ENCODE data around the gene MAP2K3.
A peak's percentile ranks its signal among the peaks of the same experiment; 100 is the strongest.
"Not testable (repeated sequence)": the region's sequence is repeated elsewhere in the genome, so short reads cannot be mapped to it uniquely, and the experiment has no call there.

MAP2K3 gene

DNA sequence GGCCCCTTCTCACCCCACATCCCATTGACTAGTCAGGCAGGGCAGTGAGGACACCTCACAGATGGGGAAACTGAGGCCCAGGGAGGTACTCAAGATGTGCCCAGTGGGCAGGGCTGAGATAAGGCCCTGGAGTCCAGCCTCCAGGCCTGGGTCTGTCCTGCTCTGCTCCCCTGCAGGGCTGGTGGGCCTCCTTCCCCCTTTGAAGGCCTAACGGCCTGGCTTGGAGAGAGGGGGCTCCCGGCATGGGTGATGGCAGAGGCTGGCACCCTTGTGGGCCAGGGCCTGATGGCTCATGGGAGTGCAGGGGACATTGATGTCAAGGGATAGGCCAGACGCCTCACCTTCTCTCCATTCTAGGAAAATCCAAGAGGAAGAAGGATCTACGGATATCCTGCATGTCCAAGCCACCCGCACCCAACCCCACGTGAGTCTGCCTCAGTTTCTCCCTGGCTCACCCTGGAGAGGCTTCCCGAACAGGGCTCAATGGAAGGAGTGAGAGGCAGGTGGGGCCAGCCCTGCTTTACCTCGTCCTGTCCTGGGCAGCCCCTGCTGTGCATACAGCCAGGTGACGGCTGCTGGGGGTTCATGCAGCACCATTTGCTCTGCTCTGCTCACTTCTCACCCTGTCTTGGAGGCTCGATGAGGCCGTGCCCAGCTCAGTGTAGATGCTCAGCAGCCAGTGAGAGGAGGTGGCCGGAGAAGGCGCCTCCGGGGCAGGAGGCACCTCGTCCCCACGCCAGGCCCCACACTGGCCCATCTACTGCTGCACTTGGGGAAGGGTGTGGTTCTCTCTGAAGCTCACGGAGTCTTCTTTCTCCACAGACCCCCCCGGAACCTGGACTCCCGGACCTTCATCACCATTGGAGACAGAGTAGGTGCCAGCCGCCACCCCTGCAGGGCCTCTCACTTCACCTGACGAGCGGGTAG, 13.8 kb downstream of the MAP2K3 start:
- no peak for DNase-seq

DNA sequence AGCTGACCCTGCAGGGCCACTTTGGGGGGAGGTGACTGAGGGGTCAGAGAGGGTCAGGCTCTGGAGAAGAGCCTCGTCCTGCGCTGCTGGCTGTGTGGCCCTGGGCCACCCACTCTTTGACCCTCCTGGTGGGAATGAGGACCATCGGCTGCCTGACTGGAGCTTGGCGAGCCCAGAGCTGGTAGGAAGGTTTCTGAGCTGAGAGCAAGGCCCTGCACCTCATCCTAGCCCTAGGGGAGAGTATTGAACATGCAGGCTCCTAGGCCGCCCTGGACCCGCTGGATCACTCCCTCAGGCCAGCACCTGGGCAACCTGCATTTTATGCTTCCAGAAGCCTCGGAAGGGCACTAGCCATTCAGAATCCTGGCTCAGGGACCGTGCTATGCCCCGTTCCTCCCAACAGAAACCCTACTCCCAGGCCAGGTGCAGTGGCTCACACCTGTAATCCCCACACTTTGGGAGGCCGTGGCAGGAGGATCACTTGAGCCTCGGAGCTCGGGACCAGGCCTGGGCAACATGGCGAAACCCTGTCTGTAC, 14.5 kb downstream of the MAP2K3 start:
- no peak for DNase-seq

DNA sequence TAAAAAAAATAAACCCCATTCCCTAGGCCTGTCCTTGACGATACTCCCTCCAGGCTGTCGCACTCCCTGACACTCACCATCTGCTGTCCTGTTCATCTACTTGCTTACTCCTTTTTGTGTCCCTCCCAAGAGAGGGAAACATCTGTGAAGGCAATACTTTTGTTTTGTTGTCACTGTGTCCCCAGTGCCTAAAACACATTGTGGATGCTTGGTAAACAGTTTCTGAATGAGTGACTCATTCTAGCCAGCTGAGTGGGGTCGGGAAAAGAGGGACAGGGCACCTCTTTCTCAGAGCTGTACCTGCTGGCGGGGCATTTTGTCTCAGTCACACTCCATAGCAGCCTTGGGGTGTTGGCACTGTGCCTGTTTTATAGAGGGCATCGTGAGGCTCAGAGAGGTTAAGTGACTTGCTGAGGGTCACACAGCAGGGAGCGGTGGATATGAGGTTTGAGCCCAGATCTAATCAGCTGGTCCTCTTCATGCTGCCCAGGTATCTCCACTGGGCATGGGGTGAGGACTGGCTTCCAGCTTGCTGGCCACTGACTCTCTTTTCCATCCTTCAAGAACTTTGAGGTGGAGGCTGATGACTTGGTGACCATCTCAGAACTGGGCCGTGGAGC, 15.6 kb downstream of the MAP2K3 start:
- no peak for DNase-seq

DNA sequence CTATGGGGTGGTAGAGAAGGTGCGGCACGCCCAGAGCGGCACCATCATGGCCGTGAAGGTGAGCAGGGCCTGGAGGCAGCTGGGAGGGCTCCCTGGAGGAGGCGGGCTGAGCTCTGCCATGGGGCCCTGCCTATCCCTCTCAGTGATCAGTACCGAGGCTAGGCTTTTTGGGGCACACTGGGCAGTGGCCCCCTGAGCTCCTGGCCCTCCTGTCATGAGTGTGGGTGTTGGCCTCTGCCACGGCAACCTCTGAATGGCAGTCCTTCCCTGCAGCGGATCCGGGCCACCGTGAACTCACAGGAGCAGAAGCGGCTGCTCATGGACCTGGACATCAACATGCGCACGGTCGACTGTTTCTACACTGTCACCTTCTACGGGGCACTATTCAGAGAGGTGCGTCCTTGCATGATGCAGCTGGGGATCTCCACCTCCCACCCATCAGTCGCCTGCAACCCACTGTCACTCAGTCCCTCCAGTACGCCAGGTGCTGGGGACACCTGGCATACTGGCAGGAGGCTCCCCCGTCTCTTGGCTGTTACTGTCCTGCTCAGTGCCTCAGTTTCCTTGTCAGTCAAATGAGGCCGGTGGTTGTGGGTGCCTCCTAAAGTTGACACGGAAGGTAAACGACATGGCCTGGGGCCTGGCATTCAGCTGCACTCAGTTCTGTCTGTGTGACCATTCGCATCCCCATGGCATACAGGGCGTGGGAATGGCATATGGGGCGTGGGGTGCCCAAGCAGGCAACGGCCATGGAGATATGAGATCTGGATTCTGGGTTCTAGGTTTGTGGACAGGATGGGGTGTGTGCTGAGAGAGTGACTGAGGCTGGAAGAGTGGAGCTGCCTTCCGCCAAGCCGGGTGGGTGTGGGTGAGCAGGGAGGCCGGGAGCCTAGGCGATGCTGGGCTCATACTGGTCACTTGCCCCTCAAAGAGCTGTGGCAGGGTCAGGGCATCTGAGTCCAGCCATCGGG, 16.4 kb downstream of the MAP2K3 start:
- no peak for DNase-seq

DNA sequence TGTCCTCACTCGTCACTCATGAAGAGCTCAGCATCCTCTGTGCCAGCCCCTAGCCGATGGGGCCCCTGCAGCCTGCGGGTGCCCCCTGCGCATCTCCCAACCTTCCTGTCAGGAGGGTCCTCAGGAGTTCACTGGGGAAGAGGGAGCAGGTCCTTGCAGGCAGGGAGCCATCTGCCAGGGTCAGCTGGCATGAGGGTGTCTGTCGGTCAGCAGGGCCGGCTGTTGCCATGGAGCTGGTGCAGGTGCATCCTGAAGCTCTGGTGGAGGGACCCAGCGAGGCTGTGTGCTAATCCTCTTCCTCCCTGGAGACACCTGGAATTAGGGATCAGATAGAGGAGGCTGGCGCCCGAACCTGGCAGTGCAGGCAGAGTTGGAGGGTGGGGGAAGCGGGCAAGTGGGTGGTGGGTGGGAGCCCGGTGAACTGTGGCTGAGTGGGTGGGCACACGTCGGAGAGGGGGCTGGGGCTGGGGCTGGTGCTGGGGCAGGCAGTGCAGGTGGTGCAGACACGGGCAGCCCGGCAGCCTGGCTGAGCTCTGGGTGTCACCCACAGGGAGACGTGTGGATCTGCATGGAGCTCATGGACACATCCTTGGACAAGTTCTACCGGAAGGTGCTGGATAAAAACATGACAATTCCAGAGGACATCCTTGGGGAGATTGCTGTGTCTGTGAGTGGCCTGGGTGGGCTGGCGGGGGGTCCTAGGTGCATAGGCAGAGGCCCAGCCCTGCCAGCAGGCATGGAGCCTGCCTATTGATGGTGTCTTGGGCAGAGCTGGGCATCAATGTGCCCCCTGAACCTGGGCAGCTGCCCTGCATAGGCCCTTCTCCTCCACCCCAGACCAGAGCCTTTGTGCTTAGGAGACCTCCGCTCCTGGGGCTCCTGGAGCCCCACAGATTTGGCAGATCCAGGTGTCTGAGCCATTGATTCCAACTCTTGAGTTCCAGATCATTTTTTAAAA, 17.4 kb downstream of the MAP2K3 start:
- DNase-seq: peak; percentile 34

DNA sequence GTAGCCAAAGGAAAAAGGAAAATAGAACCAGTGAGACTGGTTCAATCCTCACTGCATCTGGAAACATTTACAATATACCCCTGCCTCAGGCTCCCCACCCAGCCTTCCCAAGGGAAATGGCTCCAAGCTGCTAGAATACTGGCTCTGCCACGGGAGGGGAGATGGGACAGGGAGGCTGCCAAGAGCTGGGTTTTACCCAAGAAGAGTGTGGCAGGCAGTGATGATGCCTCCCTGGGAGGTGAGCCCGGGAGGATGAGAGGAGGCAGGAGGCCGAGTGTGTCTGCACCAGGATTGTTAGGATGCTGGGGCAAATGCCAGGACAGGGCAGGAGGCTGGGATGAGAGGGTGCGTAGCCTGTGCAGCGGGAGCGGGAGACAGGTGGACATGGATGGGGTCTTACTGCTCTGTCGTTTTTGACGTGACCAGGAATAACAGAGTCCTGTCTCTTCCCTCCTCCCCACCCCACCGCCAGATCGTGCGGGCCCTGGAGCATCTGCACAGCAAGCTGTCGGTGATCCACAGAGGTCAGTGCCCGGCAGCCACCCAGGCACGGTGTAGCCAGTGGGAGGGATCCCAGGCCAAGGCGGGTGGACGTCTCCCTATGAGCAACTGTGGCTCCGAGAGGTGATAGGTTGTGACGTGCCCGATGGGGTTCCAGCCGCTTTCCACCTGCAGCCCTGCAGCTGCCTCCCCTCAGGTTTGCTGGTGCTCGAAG, 18.4 kb downstream of the MAP2K3 start:
- DNase-seq: no peak

DNA sequence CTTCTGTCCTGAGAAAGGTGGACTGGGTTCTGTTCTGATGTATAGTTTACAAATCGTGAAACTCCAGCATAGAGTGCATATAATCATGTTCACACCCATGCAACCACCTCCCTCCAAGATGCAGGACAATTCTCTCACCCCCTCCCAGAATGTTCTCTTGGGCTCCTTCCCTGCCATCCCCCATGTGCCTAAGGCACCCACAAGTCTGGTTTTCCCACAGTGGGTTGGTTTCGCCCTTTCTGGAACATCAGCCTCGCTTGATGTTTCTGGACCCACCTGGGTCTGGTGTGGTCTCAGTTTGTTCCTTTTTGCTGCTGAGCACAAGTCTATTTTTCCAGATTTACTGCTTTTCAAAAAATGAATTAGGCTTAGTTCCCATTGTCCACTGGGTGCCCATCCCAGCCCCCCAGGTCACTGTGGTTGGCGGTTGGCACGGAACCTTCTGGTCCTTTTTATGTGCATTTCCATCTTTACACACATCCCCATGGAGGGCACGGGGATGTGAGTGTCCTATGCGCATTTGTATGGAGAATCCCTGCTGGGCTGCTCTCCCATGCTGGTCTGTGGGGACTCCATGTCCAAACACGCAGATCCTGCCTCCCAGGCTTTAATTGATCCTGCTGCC, 19.0 kb downstream of the MAP2K3 start:
- DNase-seq: no peak

DNA sequence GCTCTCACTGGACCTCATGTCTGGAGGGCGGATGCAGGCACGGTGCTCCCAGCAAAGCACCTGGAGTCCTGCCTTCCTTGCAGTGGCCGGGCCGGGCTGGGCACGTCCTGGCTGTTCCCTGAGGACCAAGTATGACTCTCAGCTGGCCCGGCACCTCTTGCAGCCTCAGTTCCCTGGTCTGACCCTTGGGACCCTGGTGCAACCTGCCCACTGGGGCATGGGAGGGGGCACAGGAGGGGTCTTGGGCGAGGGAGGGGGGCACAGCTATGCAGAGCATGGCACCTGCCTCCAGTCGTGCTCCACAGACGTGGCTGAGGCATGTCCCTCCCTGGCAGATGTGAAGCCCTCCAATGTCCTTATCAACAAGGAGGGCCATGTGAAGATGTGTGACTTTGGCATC, 19.6 kb downstream of the MAP2K3 start:
- DNase-seq: no peak

DNA sequence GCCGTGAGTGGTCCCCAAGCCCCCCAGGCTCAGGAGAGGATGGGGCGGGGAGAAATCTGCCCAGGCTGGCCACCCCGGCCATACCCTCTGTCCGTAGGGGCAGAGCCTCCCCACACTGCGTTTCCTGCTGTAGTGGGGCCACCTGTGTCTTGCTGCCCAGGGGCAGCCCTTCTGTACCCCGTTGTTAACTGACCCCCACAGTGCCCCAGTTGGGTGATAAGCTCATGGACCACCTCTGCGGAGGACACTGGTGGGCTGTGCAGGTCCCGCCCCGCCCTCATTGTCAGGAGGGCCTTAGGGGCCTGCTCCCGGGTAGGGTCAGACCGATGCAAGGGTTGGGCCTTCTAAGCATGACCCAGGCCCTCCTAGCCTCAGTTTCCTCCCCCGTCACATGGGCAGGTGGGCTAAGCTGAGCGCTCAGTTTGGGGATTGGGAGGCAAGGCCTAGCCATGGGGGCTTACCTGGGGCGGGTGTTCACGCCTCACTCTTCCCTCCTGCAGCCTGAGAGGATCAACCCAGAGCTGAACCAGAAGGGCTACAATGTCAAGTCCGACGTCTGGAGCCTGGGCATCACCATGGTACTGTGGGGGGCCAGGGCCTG, 20.1 kb downstream of the MAP2K3 start:
- DNase-seq: not testable (repeated sequence)

DNA sequence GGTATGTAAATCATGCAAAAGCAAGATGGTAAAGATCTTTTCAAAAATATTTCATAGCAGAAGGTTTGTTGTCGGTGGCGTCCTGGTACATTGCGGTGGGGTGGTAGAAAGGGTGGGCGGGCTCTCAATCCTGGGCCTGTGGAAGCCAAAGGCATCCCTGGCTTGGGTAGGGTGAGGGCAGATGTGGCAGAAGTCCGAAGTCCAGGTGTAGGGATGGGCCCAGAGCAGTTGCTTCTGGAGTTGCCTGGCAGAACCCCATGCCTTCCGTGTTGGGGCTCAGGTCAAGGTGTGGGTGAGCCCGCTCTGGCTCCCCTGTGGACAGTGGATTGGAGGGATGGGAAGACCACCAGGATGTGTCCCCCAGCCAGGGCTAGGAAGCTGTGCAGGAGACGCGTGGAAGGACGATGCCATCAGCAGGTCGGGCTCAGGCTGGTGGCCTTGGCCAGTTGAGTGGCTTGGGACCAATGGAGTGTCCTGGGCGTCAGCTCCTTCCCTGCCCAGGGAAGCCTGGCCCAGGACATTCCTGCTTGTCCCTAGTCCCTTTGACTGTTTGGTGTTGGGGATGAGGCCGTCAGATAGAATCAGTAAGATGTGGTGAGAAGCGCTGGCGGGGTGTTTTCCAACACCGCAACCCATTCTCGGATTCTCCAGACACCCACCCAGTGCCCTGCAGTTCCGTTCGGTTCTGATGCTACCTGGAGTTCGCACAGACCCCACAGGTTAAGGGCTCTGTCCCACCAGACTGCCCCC, 21.1 kb downstream of the MAP2K3 start:
- not testable (repeated sequence) for DNase-seq

DNA sequence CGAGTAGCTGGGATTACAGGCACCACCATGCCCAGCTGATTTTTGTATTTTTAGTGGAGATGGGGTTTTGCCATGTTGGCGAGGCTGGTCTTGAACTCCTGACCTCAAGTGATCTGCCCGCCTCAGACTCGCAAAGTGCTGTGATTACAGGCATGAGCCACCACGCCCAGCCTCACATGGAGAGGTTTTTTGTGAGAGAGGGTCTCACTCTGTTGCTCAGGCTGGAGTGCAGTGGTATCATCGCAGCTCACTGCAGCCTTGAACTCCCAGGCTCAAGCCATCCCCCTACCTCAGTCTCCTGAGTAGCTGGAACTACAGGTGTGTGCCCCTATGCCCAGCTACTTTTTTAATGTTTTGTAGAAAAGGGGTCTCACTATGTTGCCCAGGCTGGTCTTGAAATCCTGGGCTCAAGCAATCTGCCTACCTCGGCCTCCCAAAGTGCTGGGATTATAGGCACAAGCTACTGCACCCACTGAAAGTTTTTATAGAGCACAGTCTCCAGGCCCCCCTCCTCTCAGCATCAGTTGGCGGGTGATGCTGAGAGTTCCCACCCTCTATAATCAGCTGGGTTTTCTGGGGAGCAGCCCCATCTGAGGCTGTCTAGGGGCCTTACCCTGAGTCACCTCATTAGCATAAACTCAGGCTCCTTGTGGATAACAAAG, 22.2 kb downstream of the MAP2K3 start:
- DNase-seq: not testable (repeated sequence)

DNA sequence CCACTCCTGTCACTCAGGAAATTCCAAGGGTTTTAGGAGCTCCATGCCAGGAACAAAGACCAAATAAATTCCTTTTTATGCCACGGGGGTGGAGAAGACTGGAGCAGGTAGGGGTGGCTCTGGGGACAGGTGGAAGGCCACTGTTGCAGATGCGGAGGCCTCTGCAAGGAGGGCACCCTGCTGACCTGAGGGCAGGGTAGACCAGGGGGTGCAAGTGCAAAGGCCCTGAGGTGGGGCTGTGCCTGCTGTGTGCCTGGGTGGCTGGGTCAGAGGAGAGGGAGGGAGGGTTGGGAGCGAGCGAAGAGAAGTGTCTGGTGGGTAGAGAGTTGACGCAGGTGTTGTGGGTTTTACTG, 22.7 kb downstream of the MAP2K3 start:
- not testable (repeated sequence) for DNase-seq

DNA sequence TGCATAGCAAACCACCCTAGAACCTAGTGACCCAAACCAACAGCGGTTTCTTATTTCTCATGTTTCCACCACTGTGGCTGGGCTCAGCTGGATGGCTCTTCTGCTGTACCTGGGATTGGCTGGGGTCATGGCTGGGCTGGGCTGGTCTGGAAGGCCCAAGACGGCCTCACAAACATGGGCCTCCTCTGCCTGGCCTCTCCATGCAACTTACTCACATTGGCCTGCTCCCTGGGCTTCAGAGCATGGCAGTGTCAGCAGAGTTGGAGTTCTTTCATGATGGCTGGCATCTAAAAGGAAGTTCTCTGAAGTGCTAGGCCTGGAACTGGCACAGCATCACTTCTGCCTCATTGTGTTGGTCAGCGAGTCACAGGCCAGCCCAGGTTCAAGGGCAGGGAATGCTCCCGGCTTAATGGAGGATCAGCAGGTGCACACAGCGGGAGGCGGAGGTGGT, 24.4 kb downstream of the MAP2K3 start:
- not testable (repeated sequence) for DNase-seq

DNA sequence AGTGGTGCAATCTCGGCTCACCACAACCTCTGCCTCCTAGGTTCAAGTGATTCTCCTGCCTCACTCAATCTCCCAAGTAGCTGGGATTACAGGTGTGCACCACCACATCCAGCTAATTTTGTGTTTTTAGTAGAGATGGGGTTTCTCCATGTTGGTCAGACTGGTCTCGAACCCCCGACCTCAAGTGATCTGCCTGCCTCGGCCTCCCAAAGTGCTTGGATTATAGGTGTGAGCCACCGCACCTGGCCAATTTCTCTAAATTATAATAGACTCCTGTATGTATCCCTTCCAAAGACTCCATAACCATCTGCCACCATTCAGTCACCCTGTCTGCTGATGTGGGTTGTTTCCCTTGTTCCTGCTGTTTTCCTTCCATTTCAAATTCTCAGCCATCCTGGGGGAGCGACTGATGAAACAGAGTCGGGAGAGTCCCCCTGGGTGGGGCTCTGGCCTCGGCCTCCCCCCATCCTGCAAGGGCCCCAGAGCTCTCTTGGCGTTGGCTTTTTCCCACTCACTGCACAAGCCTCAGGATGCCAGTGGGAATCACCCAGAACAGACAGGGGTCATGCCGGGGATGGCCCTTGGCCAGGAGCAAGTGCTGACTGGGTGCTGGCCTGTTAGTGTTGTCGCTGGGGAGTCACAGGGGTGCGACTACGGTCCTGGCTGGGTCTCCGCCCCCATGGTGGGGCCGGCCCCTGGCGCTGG, 25.7 kb downstream of the MAP2K3 start:
- DNase-seq: not testable (repeated sequence)

DNA sequence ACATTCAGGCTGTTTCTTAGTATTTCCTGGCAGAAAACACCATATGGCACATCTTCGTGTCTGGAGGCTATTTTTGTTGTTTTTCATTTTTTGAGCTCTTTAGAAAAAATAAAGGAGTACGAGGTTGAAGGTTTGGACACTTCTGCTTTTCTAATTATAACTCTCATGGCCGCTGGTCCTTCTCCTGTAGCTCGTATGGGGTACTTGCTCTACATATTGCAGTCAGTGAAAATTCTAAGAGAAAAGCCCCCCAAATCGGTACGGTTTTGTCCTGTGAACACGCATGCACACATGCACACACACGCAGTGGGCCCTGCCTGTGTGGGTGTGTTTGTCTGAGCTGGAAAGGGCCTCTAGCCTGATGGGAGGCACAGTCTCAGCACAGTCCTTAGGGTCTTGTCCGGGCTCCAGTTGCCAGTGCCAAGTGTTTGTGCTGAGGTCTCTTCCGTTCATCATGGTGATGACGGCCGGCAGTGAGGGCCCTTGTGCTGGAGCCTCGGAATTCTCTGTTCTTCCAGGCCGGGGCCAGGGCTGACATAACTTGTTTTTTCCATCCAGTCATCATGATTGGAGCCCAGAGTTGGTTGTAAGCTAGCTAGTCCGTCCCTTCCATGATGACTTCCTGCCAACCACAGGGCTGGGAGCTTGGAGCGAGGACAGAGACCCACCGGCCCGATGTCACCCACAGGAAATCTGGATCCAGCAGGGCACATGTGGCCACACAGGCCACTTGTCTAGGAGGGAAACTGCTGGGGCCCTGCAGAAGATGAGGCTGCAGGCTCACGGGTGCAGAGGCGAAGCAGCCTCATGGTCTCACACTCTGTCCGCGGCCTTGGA, 26.5 kb downstream of the MAP2K3 start:
- not testable (repeated sequence) for DNase-seq

DNA sequence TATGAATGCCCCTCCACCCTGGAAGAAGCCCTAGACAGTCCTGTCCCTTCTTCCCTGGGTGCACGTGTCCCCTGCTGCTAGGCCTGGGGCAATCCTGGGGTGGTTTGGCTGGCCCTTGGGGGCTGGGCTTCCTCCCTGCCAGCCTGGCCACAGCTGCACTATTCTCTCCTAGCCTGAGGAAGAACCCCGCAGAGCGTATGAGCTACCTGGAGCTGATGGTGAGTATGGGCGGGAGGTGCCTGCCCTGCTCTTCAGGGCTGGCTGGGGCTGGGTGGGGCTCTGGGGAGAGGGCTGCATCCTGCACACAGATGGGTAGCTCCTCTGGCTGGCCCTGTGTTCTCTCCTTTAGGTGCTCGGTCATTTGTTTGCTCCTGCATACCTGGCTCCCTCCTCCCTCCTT, 28.8 kb downstream of the MAP2K3 start:
- DNase-seq: no peak

DNA sequence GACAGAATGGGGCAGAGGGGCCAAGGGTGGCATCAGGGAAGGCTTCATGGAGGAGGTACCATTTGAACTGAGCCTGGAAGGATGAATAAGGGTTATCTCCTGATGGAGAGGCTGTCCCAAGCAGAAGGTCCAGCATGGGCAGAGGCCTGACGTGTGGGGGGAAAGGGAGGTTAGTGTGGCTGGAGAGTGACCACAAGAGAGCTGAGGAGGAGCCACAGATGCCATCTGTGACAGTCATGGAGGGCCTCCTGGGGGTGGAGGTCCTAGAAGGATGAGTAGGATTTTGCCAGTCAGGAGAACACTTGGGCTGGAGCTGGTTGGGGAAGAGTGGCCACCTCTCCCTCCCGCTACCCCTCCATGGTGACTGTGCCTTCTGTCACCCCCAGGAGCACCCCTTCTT, 29.2 kb downstream of the MAP2K3 start:
- DNase-seq: not testable (repeated sequence)

Measured in NCI-H1092 (cell line).